DMS153 treated with DMSO at 0.1 percent for 48 hours (cell line): ENCODE measurements around the gene HOXD4.

Source experiments
- DNase-seq: peaks from one replicate; lab custom pipeline; 2025; ENCODE audit not compliant: unreplicated experiment; lab: John Stamatoyannopoulos, UW

The HOXD4 gene

GRCh38 chr2:176126929-176127773 lies 24.2 kb upstream of the HOXD4 start:
- no peak for DNase-seq

GRCh38 chr2:176127774-176128072 lies 23.6 kb upstream of the HOXD4 start:
- no peak for DNase-seq

GRCh38 chr2:176128172-176128981 lies 23.0 kb upstream of the HOXD4 start:
- DNase-seq, result no peak

GRCh38 chr2:176128982-176129796 lies 22.2 kb upstream of the HOXD4 start, which contains the start of gene HOXD8:
Gene HOXD8 (plus strand): TSS chr2:176129705. CDS start chr2:176130367, 662 bp downstream.
- DNase-seq, result no peak

GRCh38 chr2:176129813-176130146 lies 21.6 kb upstream of the HOXD4 start:
- DNase-seq, result no peak

GRCh38 chr2:176130147-176130956 lies 21.0 kb upstream of the HOXD4 start:
- no peak for DNase-seq

GRCh38 chr2:176130957-176131847 lies 20.1 kb upstream of the HOXD4 start:
- no peak for DNase-seq

GRCh38 chr2:176131848-176132158 lies 19.5 kb upstream of the HOXD4 start:
- no peak for DNase-seq

GRCh38 chr2:176132205-176133171 lies 18.9 kb upstream of the HOXD4 start:
- no peak for DNase-seq

GRCh38 chr2:176133389-176133788 lies 18.0 kb upstream of the HOXD4 start:
- DNase-seq, result no peak

GRCh38 chr2:176134035-176134434 lies 17.3 kb upstream of the HOXD4 start:
- DNase-seq, result no peak

- DNase-seq, result no peak
Measured at GRCh38 chr2:176135035-176135440, 16.3 kb upstream of the HOXD4 start.

GRCh38 chr2:176136374-176137251 lies 14.7 kb upstream of the HOXD4 start:
- no peak for DNase-seq

GRCh38 chr2:176137252-176137580 lies 14.1 kb upstream of the HOXD4 start:
- no peak for DNase-seq

GRCh38 chr2:176137906-176138305 lies 13.4 kb upstream of the HOXD4 start:
- DNase-seq, result no peak

- no peak for DNase-seq
Measured at GRCh38 chr2:176138526-176138922, 12.8 kb upstream of the HOXD4 start.

- DNase-seq, result no peak
Measured at GRCh38 chr2:176138923-176139660, 12.3 kb upstream of the HOXD4 start.
